Measurements from ENCODE around the gene SCARB2. TPM values are rescaled to one million over a fixed set of nuclear protein-coding genes. Genes with fewer than 3 reads are reported as not detected.
"Not testable (repeated sequence)": the region's sequence is repeated elsewhere in the genome, so short reads cannot be mapped to it uniquely, and the experiment has no call there.

Gene SCARB2
- total and polyA plus RNA-seq, 9 donors: 101 to 154 (median 120) TPM

GRCh38 chr4:76250962-76251361 is 37.3 kb upstream of the SCARB2 start:
- Histone ChIP-seq H3K36me3 (ENCODE audit: control insufficient read depth, insufficient read depth, low read length) (no peaks in the 10 kb centered on the region), H3K4me1 (ENCODE audit: control insufficient read depth, insufficient read depth, low read length) (peaks cover 8% of the 10 kb centered on the region), H3K27me3 (ENCODE audit: control insufficient read depth, insufficient read depth, low read length) (peaks cover 21% of the 10 kb centered on the region), H3K9me3 (replicated peaks; ENCODE audit: control insufficient read depth, low read depth, low read length) (no peaks in the 10 kb centered on the region), H3K27ac (ENCODE audit: low read length) (peak overlapping the region; percentile 25), H3K4me3 (ENCODE audit: low read length) (peak overlapping the region; percentile 41)
- DNase-seq: peak; percentile 5
- 0% methylated on average over 1 of the region's 6 CpGs for WGBS (ENCODE audit: insufficient coverage)

- no peak overlapping the region for H3K4me3 ChIP-seq (ENCODE audit: low read length)
- no peaks in the 10 kb centered on the region for H3K36me3 ChIP-seq (ENCODE audit: control insufficient read depth, insufficient read depth, low read length)
- DNase-seq: no peak
- peaks cover 13% of the 10 kb centered on the region for H3K27me3 ChIP-seq (ENCODE audit: control insufficient read depth, insufficient read depth, low read length)
- no peak overlapping the region for H3K27ac ChIP-seq (ENCODE audit: low read length)
- peaks cover 4% of the 10 kb centered on the region for H3K4me1 ChIP-seq (ENCODE audit: control insufficient read depth, insufficient read depth, low read length)
- H3K9me3 ChIP-seq (replicated peaks; ENCODE audit: control insufficient read depth, low read depth, low read length): no peaks in the 10 kb centered on the region
Observed at GRCh38 chr4:76246852-76247251, 33.2 kb upstream of the SCARB2 start.

GRCh38 chr4:76246025-76246424 is 32.4 kb upstream of the SCARB2 start:
- H3K4me1 ChIP-seq (ENCODE audit: control insufficient read depth, insufficient read depth, low read length): peaks cover 1% of the 10 kb centered on the region
- peaks cover 4% of the 10 kb centered on the region for H3K27me3 ChIP-seq (ENCODE audit: control insufficient read depth, insufficient read depth, low read length)
- H3K9me3 ChIP-seq (replicated peaks; ENCODE audit: control insufficient read depth, low read depth, low read length): no peaks in the 10 kb centered on the region
- no CpG with 5 or more reads among the region's 1 CpG for whole genome bisulfite sequencing (ENCODE audit: insufficient coverage)
- no peaks in the 10 kb centered on the region for H3K36me3 ChIP-seq (ENCODE audit: control insufficient read depth, insufficient read depth, low read length)
- H3K4me3 ChIP-seq (ENCODE audit: low read length): no peak overlapping the region
- DNase-seq: no peak
- H3K27ac ChIP-seq (ENCODE audit: low read length): no peak overlapping the region

GRCh38 chr4:76243877-76244276 is 30.3 kb upstream of the SCARB2 start:
- H3K27me3 ChIP-seq (ENCODE audit: control insufficient read depth, insufficient read depth, low read length); H3K36me3 ChIP-seq (ENCODE audit: control insufficient read depth, insufficient read depth, low read length); H3K4me1 ChIP-seq (ENCODE audit: control insufficient read depth, insufficient read depth, low read length); DNase-seq; H3K9me3 ChIP-seq (replicated peaks; ENCODE audit: control insufficient read depth, low read depth, low read length); H3K4me3 ChIP-seq (ENCODE audit: low read length); H3K27ac ChIP-seq (ENCODE audit: low read length): not testable (repeated sequence)
- no CpG with 5 or more reads among the region's 2 CpGs for WGBS (ENCODE audit: insufficient coverage)

GRCh38 chr4:76240236-76240635 is 26.6 kb upstream of the SCARB2 start:
- no peak overlapping the region for H3K27ac ChIP-seq (ENCODE audit: low read length)
- WGBS (ENCODE audit: insufficient coverage): 80% methylated on average over 1 of the region's 2 CpGs

GRCh38 chr4:76238701-76239100 is 25.1 kb upstream of the SCARB2 start:
- no peak overlapping the region for H3K4me3 ChIP-seq (ENCODE audit: low read length)
- H3K27me3 ChIP-seq (ENCODE audit: control insufficient read depth, insufficient read depth, low read length): no peaks in the 10 kb centered on the region
- H3K36me3 ChIP-seq (ENCODE audit: control insufficient read depth, insufficient read depth, low read length): no peaks in the 10 kb centered on the region
- H3K27ac ChIP-seq (ENCODE audit: low read length): no peak overlapping the region
- H3K9me3 ChIP-seq (replicated peaks; ENCODE audit: control insufficient read depth, low read depth, low read length): peaks cover 4% of the 10 kb centered on the region
- H3K4me1 ChIP-seq (ENCODE audit: control insufficient read depth, insufficient read depth, low read length): no peaks in the 10 kb centered on the region
- DNase-seq: no peak

More at GRCh38 chr4:76240236-76240635, 26.6 kb upstream of the SCARB2 start:
- Histone ChIP-seq H3K27me3 (ENCODE audit: control insufficient read depth, insufficient read depth, low read length) (no peaks in the 10 kb centered on the region), H3K9me3 (replicated peaks; ENCODE audit: control insufficient read depth, low read depth, low read length) (peaks cover 4% of the 10 kb centered on the region), H3K4me1 (ENCODE audit: control insufficient read depth, insufficient read depth, low read length) (no peaks in the 10 kb centered on the region), H3K36me3 (ENCODE audit: control insufficient read depth, insufficient read depth, low read length) (no peaks in the 10 kb centered on the region), H3K4me3 (ENCODE audit: low read length) (no peak overlapping the region)
- DNase-seq: no peak

- H3K36me3 ChIP-seq (ENCODE audit: control insufficient read depth, insufficient read depth, low read length): no peaks in the 10 kb centered on the region
- H3K27ac ChIP-seq (ENCODE audit: low read length): peak overlapping the region; percentile 62
- no peak overlapping the region for H3K4me3 ChIP-seq (ENCODE audit: low read length)
- DNase-seq: peak; percentile 23
- H3K9me3 ChIP-seq (replicated peaks; ENCODE audit: control insufficient read depth, low read depth, low read length): peaks cover 4% of the 10 kb centered on the region
- no peaks in the 10 kb centered on the region for H3K27me3 ChIP-seq (ENCODE audit: control insufficient read depth, insufficient read depth, low read length)
- no peaks in the 10 kb centered on the region for H3K4me1 ChIP-seq (ENCODE audit: control insufficient read depth, insufficient read depth, low read length)
- WGBS (ENCODE audit: insufficient coverage): 81% methylated on average over 4 of the region's 4 CpGs
Observed at GRCh38 chr4:76238236-76238635, 24.6 kb upstream of the SCARB2 start.

GRCh38 chr4:76235915-76236314 is 22.3 kb upstream of the SCARB2 start:
- Histone ChIP-seq H3K27ac (ENCODE audit: low read length) (no peak overlapping the region), H3K4me1 (ENCODE audit: control insufficient read depth, insufficient read depth, low read length) (no peaks in the 10 kb centered on the region), H3K4me3 (ENCODE audit: low read length) (no peak overlapping the region), H3K36me3 (ENCODE audit: control insufficient read depth, insufficient read depth, low read length) (no peaks in the 10 kb centered on the region), H3K27me3 (ENCODE audit: control insufficient read depth, insufficient read depth, low read length) (no peaks in the 10 kb centered on the region), H3K9me3 (replicated peaks; ENCODE audit: control insufficient read depth, low read depth, low read length) (peaks cover 4% of the 10 kb centered on the region)
- DNase-seq: no peak
- no CpG with 5 or more reads among the region's 1 CpG for WGBS (ENCODE audit: insufficient coverage)

- no peak for DNase-seq
- H3K9me3 ChIP-seq (replicated peaks; ENCODE audit: control insufficient read depth, low read depth, low read length): peaks cover 4% of the 10 kb centered on the region
- H3K36me3 ChIP-seq (ENCODE audit: control insufficient read depth, insufficient read depth, low read length): no peaks in the 10 kb centered on the region
- H3K4me1 ChIP-seq (ENCODE audit: control insufficient read depth, insufficient read depth, low read length): no peaks in the 10 kb centered on the region
- no peak overlapping the region for H3K27ac ChIP-seq (ENCODE audit: low read length)
- H3K4me3 ChIP-seq (ENCODE audit: low read length): no peak overlapping the region
- H3K27me3 ChIP-seq (ENCODE audit: control insufficient read depth, insufficient read depth, low read length): no peaks in the 10 kb centered on the region
- no CpG with 5 or more reads among the region's 2 CpGs for WGBS (ENCODE audit: insufficient coverage)
Observed at GRCh38 chr4:76235407-76235806, 21.8 kb upstream of the SCARB2 start.

- Histone ChIP-seq H3K36me3 (ENCODE audit: control insufficient read depth, insufficient read depth, low read length) (no peaks in the 10 kb centered on the region), H3K4me3 (ENCODE audit: low read length) (no peak overlapping the region), H3K27ac (ENCODE audit: low read length) (no peak overlapping the region)
Observed at GRCh38 chr4:76234679-76235044, 21.0 kb upstream of the SCARB2 start.

GRCh38 chr4:76233967-76234678 is 20.5 kb upstream of the SCARB2 start:
- no peak overlapping the region for H3K27ac ChIP-seq (ENCODE audit: low read length)

More at GRCh38 chr4:76234679-76235044, 21.0 kb upstream of the SCARB2 start:
- H3K4me1 ChIP-seq (ENCODE audit: control insufficient read depth, insufficient read depth, low read length): no peaks in the 10 kb centered on the region
- no peak for DNase-seq
- no peaks in the 10 kb centered on the region for H3K27me3 ChIP-seq (ENCODE audit: control insufficient read depth, insufficient read depth, low read length)
- peaks cover under 1% of the 10 kb centered on the region for H3K9me3 ChIP-seq (replicated peaks; ENCODE audit: control insufficient read depth, low read depth, low read length)
- 100% methylated on average over 5 of the region's 5 CpGs for WGBS (ENCODE audit: insufficient coverage)

More at GRCh38 chr4:76233967-76234678, 20.5 kb upstream of the SCARB2 start:
- Histone ChIP-seq H3K4me3 (ENCODE audit: low read length) (peak overlapping the region; percentile 3), H3K27me3 (ENCODE audit: control insufficient read depth, insufficient read depth, low read length) (no peaks in the 10 kb centered on the region), H3K4me1 (ENCODE audit: control insufficient read depth, insufficient read depth, low read length) (no peaks in the 10 kb centered on the region), H3K36me3 (ENCODE audit: control insufficient read depth, insufficient read depth, low read length) (no peaks in the 10 kb centered on the region), H3K9me3 (replicated peaks; ENCODE audit: control insufficient read depth, low read depth, low read length) (no peaks in the 10 kb centered on the region)
- no peak for DNase-seq
- WGBS (ENCODE audit: insufficient coverage): 77% methylated on average over 9 of the region's 14 CpGs

Data from muscle of leg (tissue), 11 donors.